ENCODE results near the gene KCNJ10. TPM values are rescaled to one million over a fixed set of nuclear protein-coding genes. Genes with fewer than 3 reads are reported as not detected.

The KCNJ10 gene
- total and polyA plus RNA-seq, 2 of the 13 experiments (the other 11 are each of a cell fraction or from before 2014, with no cell fraction given): 4.4 to 10.3 TPM

DNA sequence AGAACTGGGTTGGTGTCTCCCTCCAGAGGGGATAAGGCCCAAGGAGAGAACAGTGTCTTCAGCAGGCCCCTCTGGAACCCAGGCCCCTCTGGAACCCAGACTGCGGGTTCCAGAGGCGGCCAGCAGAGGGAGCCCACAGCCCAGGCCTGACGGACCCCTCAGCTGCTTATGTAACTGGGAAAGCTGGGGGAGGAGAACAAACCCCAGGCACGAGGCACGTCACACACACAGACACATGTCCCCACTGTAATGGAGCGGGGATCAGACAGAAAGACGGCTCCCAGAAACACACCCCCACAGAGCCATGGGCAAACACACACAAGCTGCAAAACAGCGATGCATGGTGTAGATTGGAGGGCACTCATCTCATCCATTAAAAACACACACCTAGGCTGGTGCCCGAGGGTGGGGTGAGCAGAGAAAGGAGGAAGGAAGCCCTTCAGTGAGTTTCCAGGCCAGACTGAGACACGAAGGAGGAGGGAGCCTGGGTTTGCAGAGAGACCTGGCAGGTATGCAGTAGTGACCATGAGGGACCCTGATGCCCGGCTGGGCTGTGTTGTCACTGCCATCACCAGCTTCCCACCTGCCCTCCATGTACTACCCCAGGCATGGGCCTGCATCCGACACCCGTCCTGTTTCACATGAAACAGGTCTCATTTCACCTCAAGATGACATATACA lies 31.2 kb upstream of the KCNJ10 start (continued):
- TF ChIP-seq ZNF562 (CRISPR knock-in tag; IDR thresholded peaks at IDR 0.05; ENCODE audit: borderline replicate concordance) (no peak), SRY (CRISPR knock-in tag; IDR thresholded peaks at IDR 0.05) (no peak), ZNF230 (CRISPR knock-in tag; IDR thresholded peaks at IDR 0.05) (no peak), ZNF589 (CRISPR knock-in tag; conservative IDR thresholded peaks at IDR 0.05) (no peak), CREB1 (IDR thresholded peaks at IDR 0.05) (peak; percentile 24; the same call in 1 of the 2 replicates), CREB1 (CRISPR knock-in tag; IDR thresholded peaks at IDR 0.05) (no peak), DMTF1 (CRISPR knock-in tag; IDR thresholded peaks at IDR 0.05) (no peak), ZNF275 (CRISPR knock-in tag; IDR thresholded peaks at IDR 0.05; ENCODE audit: borderline replicate concordance) (0 out of 2 replicates have a peak, but pooled peaks have one; percentile 48), CCDC6 (CRISPR knock-in tag; IDR thresholded peaks at IDR 0.05) (no peak), IRF2 (CRISPR knock-in tag; IDR thresholded peaks at IDR 0.05) (0 out of 2 replicates have a peak, but pooled peaks have one; percentile 19), ZFP1 (CRISPR knock-in tag; IDR thresholded peaks at IDR 0.05) (no peak), NBN (conservative IDR thresholded peaks at IDR 0.05) (no peak), CAMTA2 (CRISPR knock-in tag; IDR thresholded peaks at IDR 0.05; ENCODE audit: borderline replicate concordance) (no peak), MAFG (CRISPR knock-in tag; IDR thresholded peaks at IDR 0.05) (no peak), ZNF234 (CRISPR knock-in tag; conservative IDR thresholded peaks at IDR 0.05) (no peak), NFIB (CRISPR knock-in tag; IDR thresholded peaks at IDR 0.05; ENCODE audit: borderline replicate concordance) (no peak), CENPBD1 (CRISPR knock-in tag; IDR thresholded peaks at IDR 0.05; ENCODE audit: borderline replicate concordance, low read depth) (no peak), ZNF180 (CRISPR knock-in tag; IDR thresholded peaks at IDR 0.05; ENCODE audit: borderline replicate concordance, low read depth) (no peak), ONECUT2 (CRISPR knock-in tag; IDR thresholded peaks at IDR 0.05) (no peak), KAT8 (CRISPR knock-in tag; IDR thresholded peaks at IDR 0.05) (peak; percentile 50; the same call in 1 of the 2 replicates), ARNT (IDR thresholded peaks at IDR 0.05) (no peak), ZNF614 (CRISPR knock-in tag; IDR thresholded peaks at IDR 0.05; ENCODE audit: borderline replicate concordance) (no peak)
- TF ChIP-seq, protein P1, sequence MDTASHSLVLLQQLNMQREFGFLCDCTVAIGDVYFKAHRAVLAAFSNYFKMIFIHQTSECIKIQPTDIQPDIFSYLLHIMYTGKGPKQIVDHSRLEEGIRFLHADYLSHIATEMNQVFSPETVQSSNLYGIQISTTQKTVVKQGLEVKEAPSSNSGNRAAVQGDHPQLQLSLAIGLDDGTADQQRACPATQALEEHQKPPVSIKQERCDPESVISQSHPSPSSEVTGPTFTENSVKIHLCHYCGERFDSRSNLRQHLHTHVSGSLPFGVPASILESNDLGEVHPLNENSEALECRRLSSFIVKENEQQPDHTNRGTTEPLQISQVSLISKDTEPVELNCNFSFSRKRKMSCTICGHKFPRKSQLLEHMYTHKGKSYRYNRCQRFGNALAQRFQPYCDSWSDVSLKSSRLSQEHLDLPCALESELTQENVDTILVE (CRISPR knock-in tag; IDR thresholded peaks at IDR 0.05): peak; percentile 59; the same call in 1 of the 2 replicates

Measured in HepG2 (cell line).